Measurements from ENCODE around the gene CCND3. TPM values are rescaled to one million over a fixed set of nuclear protein-coding genes. Genes with fewer than 3 reads are reported as not detected.

Gene CCND3
- total RNA-seq, 2 donors from 2014 or later: 8.5 to 11.7 TPM

DNA sequence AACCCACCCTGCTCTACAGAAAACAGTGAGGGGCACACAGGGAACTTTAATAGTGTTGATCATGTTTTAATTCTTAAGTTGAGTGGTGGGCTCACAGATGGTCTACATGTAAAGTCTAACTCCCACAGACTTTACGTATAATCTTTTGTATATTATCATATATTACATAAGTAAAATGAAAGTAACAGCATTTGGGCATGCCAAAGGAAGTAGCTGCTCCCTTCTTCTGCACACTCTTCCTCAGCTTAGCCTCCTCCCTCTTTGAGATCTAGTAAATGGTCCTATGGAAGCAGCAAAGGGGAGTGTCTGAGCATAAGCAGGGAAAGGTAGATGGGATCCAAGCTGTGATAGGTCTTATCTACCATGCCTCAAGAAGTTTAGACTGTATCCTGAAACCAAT lies 31.9 kb downstream of the CCND3 start:
- H3K4me3 ChIP-seq (ENCODE audit: low read length): no peak overlapping the region
- H3K36me3 ChIP-seq (ENCODE audit: control insufficient read depth, insufficient read depth, low read length): peaks cover 61% of the 10 kb centered on the region
- no peak for DNase-seq
- H3K9ac ChIP-seq (ENCODE audit: extremely low read depth, low read length, poor library complexity, severe bottlenecking): no peak overlapping the region
- no peak overlapping the region for H3K4me3 Mint-ChIP-seq
- H3K9me3 ChIP-seq (ENCODE audit: control insufficient read depth, low read length): no peaks in the 10 kb centered on the region
- TF ChIP-seq, protein P1, sequence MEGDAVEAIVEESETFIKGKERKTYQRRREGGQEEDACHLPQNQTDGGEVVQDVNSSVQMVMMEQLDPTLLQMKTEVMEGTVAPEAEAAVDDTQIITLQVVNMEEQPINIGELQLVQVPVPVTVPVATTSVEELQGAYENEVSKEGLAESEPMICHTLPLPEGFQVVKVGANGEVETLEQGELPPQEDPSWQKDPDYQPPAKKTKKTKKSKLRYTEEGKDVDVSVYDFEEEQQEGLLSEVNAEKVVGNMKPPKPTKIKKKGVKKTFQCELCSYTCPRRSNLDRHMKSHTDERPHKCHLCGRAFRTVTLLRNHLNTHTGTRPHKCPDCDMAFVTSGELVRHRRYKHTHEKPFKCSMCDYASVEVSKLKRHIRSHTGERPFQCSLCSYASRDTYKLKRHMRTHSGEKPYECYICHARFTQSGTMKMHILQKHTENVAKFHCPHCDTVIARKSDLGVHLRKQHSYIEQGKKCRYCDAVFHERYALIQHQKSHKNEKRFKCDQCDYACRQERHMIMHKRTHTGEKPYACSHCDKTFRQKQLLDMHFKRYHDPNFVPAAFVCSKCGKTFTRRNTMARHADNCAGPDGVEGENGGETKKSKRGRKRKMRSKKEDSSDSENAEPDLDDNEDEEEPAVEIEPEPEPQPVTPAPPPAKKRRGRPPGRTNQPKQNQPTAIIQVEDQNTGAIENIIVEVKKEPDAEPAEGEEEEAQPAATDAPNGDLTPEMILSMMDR (conservative IDR thresholded peaks at IDR 0.05): no peak
- no peaks in the 10 kb centered on the region for H3K4me1 Mint-ChIP-seq
- no CpG with 5 or more reads among the region's 1 CpG for WGBS, 2 experiments (ENCODE audit: insufficient coverage in 1 of 2, insufficient read length in 1 of 2)
- peaks cover 4% of the 10 kb centered on the region for H3K4me1 ChIP-seq (ENCODE audit: control insufficient read depth, insufficient read depth, low read length)
- H3K27me3 ChIP-seq (ENCODE audit: control insufficient read depth, insufficient read depth, low read length, poor library complexity, severe bottlenecking): no peaks in the 10 kb centered on the region
- no peak overlapping the region for H3K27ac Mint-ChIP-seq
- H3K9me3 Mint-ChIP-seq: no peaks in the 10 kb centered on the region
- no peak overlapping the region for H3K27ac ChIP-seq (ENCODE audit: low read depth, low read length)
- no peaks in the 10 kb centered on the region for H3K27me3 Mint-ChIP-seq (ENCODE audit: insufficient read depth)
- peaks cover 45% of the 10 kb centered on the region for H3K36me3 Mint-ChIP-seq (ENCODE audit: low read depth)

DNA sequence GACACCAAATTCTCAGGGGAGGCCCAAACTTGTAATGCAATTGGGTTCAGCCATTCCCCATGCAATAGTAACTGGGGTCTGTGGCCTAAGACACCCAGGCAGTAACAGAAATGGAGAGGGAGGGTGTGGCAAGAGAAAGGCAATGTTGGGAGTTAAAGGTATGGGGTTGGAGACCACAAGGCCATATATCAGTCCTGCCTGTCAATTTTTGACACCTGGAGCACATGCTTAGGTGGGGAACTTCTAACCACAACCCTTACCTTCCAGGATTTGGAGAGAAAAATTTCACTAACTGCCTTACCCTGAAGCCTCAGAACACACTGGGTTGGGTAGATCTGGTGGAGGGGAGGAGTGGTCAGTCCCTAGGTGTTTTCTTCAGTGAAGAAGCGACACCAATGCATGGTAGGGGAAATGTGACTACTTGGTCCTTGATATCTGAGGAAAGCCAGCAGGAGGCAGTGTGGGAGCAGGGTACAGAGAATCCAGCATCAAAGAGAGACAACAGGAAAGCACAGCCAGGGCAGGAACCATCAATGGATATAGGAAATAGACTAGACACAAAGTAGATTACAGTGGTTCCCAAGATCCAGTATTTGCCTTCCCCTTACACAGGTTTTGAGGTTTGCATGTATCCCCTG lies 39.6 kb downstream of the CCND3 start:
- H3K9me3 ChIP-seq (ENCODE audit: control insufficient read depth, low read length): no peaks in the 10 kb centered on the region
- H3K27me3 ChIP-seq (ENCODE audit: control insufficient read depth, insufficient read depth, low read length, poor library complexity, severe bottlenecking): no peaks in the 10 kb centered on the region
- H3K9ac ChIP-seq (ENCODE audit: extremely low read depth, low read length, poor library complexity, severe bottlenecking): no peak overlapping the region
- Mint-ChIP-seq H3K4me3 (no peak overlapping the region), H3K27me3 (ENCODE audit: insufficient read depth) (no peaks in the 10 kb centered on the region), H3K9me3 (no peaks in the 10 kb centered on the region), H3K27ac (no peak overlapping the region), H3K4me1 (no peaks in the 10 kb centered on the region), H3K36me3 (ENCODE audit: low read depth) (peaks cover 29% of the 10 kb centered on the region)
- 89 to 92% methylated on average over 1 of the region's 1 CpG for WGBS, 2 experiments (ENCODE audit: insufficient coverage in 1 of 2, insufficient read length in 1 of 2)
- H3K4me3 ChIP-seq (ENCODE audit: low read length): no peak overlapping the region
- no peak overlapping the region for H3K27ac ChIP-seq (ENCODE audit: low read depth, low read length)
- TF ChIP-seq, protein P1 (conservative IDR thresholded peaks at IDR 0.05): peak; percentile 67
- H3K36me3 ChIP-seq (ENCODE audit: control insufficient read depth, insufficient read depth, low read length): peaks cover 30% of the 10 kb centered on the region
- H3K4me1 ChIP-seq (ENCODE audit: control insufficient read depth, insufficient read depth, low read length): peaks cover 4% of the 10 kb centered on the region
- DNase-seq: peak; percentile 79

DNA sequence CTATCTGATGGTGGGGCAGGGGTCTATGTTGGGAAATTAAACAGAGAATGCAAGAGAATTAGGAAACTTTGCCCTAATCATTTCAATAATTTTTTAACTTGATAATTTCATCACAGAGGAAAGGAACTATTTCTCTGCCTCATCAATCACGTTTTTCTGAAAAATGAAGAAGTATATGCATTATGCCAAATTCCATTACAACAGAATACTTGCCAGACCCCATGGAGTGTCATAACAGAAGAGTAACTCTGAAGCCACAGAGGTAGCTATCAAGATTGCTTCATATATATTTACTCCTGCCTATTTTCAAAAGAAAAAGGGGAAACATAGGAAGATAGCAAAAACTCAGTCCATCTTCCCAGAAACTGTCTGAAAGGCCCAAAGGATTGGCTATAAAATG lies 40.7 kb downstream of the CCND3 start:
- no peak overlapping the region for H3K27ac Mint-ChIP-seq
- TF ChIP-seq, protein P1 (conservative IDR thresholded peaks at IDR 0.05): no peak
- H3K4me1 Mint-ChIP-seq: peaks cover 5% of the 10 kb centered on the region
- H3K4me3 Mint-ChIP-seq: no peak overlapping the region
- no peak overlapping the region for H3K4me3 ChIP-seq (ENCODE audit: low read length)
- peaks cover 29% of the 10 kb centered on the region for H3K36me3 Mint-ChIP-seq (ENCODE audit: low read depth)
- H3K9me3 ChIP-seq (ENCODE audit: control insufficient read depth, low read length): no peaks in the 10 kb centered on the region
- no peak overlapping the region for H3K9ac ChIP-seq (ENCODE audit: extremely low read depth, low read length, poor library complexity, severe bottlenecking)
- no peaks in the 10 kb centered on the region for H3K27me3 Mint-ChIP-seq (ENCODE audit: insufficient read depth)
- no peak overlapping the region for H3K27ac ChIP-seq (ENCODE audit: low read depth, low read length)
- H3K9me3 Mint-ChIP-seq: no peaks in the 10 kb centered on the region
- no peak for DNase-seq
- 100% methylated on average over 1 of the region's 1 CpG; no CpG with 5 or more reads in 1 of the 2 experiments for WGBS, 2 experiments (ENCODE audit: insufficient coverage in 1 of 2, insufficient read length in 1 of 2)
- peaks cover 29% of the 10 kb centered on the region for H3K36me3 ChIP-seq (ENCODE audit: control insufficient read depth, insufficient read depth, low read length)
- no peaks in the 10 kb centered on the region for H3K27me3 ChIP-seq (ENCODE audit: control insufficient read depth, insufficient read depth, low read length, poor library complexity, severe bottlenecking)
- H3K4me1 ChIP-seq (ENCODE audit: control insufficient read depth, insufficient read depth, low read length): no peaks in the 10 kb centered on the region

Data from endodermal cell (in vitro differentiated cells).